ENCODE results near the gene HOXA1. TPM values are rescaled to one million over a fixed set of nuclear protein-coding genes. Genes with fewer than 3 reads are reported as not detected.
A peak's percentile ranks its signal among the peaks of the same experiment; 100 is the strongest.

HOXA1 gene
- total RNA-seq, 1 experiment from 2014 or later = 8.8 TPM

- intact Hi-C loops (cut with micrococcal nuclease; ENCODE audit: unreplicated experiment) (no loop called here), in situ Hi-C loops (cut with HindIII; ENCODE audit: low pct_unique_long_range_greater_than_20kb, low sequenced_read_pairs) (no loop called here)
- peak overlapping the region; percentile 51 to 67; a peak in 3 of 4 replicates for H3K4me3 ChIP-seq (ENCODE audit: low read depth in 2 of 2, low read length in 2 of 2)
- ChIA-PET CTCF (no interaction called here), POLR2A (no interaction called here)
- DNase-seq (ENCODE audit: low read depth, low spot score) (no peak), ATAC-seq (no peak)
- H3K4me1 ChIP-seq (ENCODE audit: control insufficient read depth, insufficient read depth, low read length) = peaks cover 85% of the 10 kb centered on the region
- no peaks in the 10 kb centered on the region for H3K9me3 ChIP-seq (ENCODE audit: control insufficient read depth, insufficient read depth, low read depth, low read length)
- TF ChIP-seq REST (IDR thresholded peaks at IDR 0.05; ENCODE audit: insufficient read depth in 1 of 2, low read depth in 2 of 2, low read length in 1 of 2) = no peak
- TF ChIP-seq SIN3A (IDR thresholded peaks at IDR 0.05; ENCODE audit: borderline replicate concordance, insufficient read depth, low read depth, low read length) = no peak
- no peak for TF ChIP-seq TCF7L2 (IDR thresholded peaks at IDR 0.05; ENCODE audit: low read depth, low read length)
- TF ChIP-seq, protein P1, sequence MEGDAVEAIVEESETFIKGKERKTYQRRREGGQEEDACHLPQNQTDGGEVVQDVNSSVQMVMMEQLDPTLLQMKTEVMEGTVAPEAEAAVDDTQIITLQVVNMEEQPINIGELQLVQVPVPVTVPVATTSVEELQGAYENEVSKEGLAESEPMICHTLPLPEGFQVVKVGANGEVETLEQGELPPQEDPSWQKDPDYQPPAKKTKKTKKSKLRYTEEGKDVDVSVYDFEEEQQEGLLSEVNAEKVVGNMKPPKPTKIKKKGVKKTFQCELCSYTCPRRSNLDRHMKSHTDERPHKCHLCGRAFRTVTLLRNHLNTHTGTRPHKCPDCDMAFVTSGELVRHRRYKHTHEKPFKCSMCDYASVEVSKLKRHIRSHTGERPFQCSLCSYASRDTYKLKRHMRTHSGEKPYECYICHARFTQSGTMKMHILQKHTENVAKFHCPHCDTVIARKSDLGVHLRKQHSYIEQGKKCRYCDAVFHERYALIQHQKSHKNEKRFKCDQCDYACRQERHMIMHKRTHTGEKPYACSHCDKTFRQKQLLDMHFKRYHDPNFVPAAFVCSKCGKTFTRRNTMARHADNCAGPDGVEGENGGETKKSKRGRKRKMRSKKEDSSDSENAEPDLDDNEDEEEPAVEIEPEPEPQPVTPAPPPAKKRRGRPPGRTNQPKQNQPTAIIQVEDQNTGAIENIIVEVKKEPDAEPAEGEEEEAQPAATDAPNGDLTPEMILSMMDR (IDR thresholded peaks at IDR 0.05) = no peak
- H3K27me3 ChIP-seq (ENCODE audit: control insufficient read depth, insufficient read depth, low read length) = no peaks in the 10 kb centered on the region
- no peaks in the 10 kb centered on the region for H3K36me3 ChIP-seq (ENCODE audit: control insufficient read depth, insufficient read depth, low read length)
- no TSS peak for BruUV-seq (replicated peaks)
- H3K27ac ChIP-seq (ENCODE audit: low read length) = peak overlapping the region; percentile 99
Observed at GRCh38 chr7:27123477-27124053, 27.8 kb upstream of the HOXA1 start.

GRCh38 chr7:27123007-27123476 lies 27.2 kb upstream of the HOXA1 start:
- no peaks in the 10 kb centered on the region for H3K27me3 ChIP-seq (ENCODE audit: control insufficient read depth, insufficient read depth, low read length)
- H3K9me3 ChIP-seq (ENCODE audit: control insufficient read depth, insufficient read depth, low read depth, low read length) = no peaks in the 10 kb centered on the region
- intact Hi-C loops (cut with micrococcal nuclease; ENCODE audit: unreplicated experiment) = no loop called here
- peak overlapping the region; percentile 99 for H3K27ac ChIP-seq (ENCODE audit: low read length)
- CTCF ChIA-PET = no interaction called here
- no peak for DNase-seq (ENCODE audit: low read depth, low spot score)
- peak overlapping the region; percentile 51 to 67 for H3K4me3 ChIP-seq (ENCODE audit: low read depth in 2 of 2, low read length in 2 of 2)
- TF ChIP-seq TCF7L2 (IDR thresholded peaks at IDR 0.05; ENCODE audit: low read depth, low read length) = no peak
- no peak for TF ChIP-seq POLR2AphosphoS5 (IDR thresholded peaks at IDR 0.05; ENCODE audit: low read depth, low read length)
- TF ChIP-seq, protein P1 (IDR thresholded peaks at IDR 0.05) = no peak
- no peak for TF ChIP-seq REST (IDR thresholded peaks at IDR 0.05; ENCODE audit: insufficient read depth in 1 of 2, low read depth in 2 of 2, low read length in 1 of 2)
- no peak for TF ChIP-seq SIN3A (IDR thresholded peaks at IDR 0.05; ENCODE audit: borderline replicate concordance, insufficient read depth, low read depth, low read length)
- POLR2A ChIA-PET = interaction anchor here (0.6 kb wide), 1 partner anchor 264 kb away, joined by 3 read pairs; no protein-coding TSS in a partner anchor
- in situ Hi-C loops (cut with HindIII; ENCODE audit: low pct_unique_long_range_greater_than_20kb, low sequenced_read_pairs) = no loop called here
- ATAC-seq = peak; percentile 36
- H3K36me3 ChIP-seq (ENCODE audit: control insufficient read depth, insufficient read depth, low read length) = no peaks in the 10 kb centered on the region
- BruUV-seq (replicated peaks) = no TSS peak
- peaks cover 85% of the 10 kb centered on the region for H3K4me1 ChIP-seq (ENCODE audit: control insufficient read depth, insufficient read depth, low read length)
